ENCODE results near the gene OR4F17.
"Not testable (repeated sequence)": the region's sequence is repeated elsewhere in the genome, so short reads cannot be mapped to it uniquely, and the experiment has no call there.

OR4F17 gene, protein sequence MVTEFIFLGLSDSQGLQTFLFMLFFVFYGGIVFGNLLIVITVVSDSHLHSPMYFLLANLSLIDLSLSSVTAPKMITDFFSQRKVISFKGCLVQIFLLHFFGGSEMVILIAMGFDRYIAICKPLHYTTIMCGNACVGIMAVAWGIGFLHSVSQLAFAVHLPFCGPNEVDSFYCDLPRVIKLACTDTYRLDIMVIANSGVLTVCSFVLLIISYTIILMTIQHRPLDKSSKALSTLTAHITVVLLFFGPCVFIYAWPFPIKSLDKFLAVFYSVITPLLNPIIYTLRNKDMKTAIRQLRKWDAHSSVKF

DNA sequence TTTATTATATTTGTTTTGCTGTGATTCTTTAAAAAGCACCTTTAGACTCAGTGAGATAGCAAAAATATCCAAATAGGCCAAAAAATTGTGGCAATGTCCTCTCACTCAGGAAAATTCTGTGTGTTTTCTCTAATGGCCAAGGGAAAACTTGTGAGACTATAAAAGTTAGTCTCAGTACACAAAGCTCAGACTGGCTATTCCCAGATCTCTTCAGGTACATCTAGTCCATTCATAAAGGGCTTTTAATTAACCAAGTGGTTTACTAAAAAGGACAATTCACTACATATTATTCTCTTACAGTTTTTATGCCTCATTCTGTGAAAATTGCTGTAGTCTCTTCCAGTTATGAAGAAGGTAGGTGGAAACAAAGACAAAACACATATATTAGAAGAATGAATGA lies at the start of gene OR4F17:
TSS of gene OR4F17 (plus strand) at position 301 of the 400 bp plus-strand sequence. CDS start 3,575 bp downstream, outside the sequence.
- not testable (repeated sequence) for DNase-seq

DNA sequence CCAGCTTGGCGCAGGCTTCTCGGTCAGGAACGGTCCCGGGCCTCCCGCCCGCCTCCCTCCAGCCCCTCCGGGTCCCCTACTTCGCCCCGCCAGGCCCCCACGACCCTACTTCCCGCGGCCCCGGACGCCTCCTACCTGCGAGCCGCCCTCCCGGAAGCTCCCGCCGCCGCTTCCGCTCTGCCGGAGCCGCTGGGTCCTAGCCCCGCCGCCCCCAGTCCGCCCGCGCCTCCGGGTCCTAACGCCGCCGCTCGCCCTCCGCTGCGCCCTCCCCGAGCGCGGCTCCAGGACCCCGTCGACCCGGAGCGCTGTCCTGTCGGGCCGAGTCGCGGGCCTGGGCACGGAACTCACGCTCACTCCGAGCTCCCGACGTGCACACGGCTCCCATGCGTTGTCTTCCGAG lies 36.1 kb upstream of the OR4F17 start:
- not testable (repeated sequence) for DNase-seq

DNA sequence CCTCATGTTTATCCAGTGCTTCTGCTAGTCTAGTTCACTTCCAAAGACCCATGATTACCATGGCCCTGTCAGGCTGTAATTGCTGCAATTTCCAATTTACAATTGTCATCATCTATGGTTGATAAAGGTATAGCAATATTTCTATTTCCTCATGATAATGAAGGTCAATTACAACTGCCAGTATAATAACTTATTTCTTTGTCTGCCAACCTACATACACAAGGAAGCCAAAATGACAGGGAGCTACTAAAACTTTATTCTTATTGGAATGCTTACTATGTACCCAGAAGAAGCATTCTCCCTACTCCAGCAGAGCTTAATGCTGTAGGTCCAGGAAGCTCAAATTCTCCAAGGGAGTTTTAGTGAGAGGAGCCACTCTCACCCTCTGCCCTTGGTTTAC lies 24.0 kb upstream of the OR4F17 start:
- not testable (repeated sequence) for DNase-seq

DNA sequence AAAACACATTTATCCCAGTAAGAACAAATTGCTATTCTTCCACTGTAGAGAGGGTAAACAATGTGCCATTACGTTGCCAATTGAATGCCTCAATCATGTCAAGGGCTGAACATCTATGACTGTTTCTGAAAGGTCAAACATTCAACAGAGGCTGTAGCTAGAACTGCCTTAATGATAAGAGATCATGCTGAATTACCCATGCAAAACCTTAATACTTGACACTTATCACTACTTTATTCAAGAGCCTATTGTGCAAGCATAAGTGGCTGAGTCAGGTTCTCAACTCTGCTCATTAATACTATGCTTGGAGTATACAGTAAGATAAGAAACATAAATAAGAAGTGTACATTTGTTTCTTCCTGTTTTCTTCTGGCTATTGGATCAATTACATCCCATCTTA lies 23.3 kb upstream of the OR4F17 start:
- DNase-seq, result not testable (repeated sequence)

DNA sequence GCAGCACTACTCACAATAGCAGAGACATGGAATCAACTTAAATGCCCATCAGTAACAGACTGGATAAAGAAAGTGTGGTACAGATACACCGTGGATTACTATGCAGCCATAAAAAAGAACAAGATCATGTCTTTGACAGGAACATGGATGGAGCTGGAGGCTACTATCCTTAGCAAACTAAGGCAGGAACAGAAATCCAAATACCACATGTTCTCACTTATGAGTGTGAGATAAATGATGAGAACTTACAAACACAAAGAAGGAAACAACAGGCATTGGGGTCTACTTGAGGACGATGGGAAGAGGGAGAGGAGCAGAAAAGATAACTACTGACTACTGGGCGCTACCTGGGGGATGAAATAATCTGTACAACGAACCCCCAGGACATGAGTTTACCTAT lies 16.2 kb upstream of the OR4F17 start:
- DNase-seq, result not testable (repeated sequence)

DNA sequence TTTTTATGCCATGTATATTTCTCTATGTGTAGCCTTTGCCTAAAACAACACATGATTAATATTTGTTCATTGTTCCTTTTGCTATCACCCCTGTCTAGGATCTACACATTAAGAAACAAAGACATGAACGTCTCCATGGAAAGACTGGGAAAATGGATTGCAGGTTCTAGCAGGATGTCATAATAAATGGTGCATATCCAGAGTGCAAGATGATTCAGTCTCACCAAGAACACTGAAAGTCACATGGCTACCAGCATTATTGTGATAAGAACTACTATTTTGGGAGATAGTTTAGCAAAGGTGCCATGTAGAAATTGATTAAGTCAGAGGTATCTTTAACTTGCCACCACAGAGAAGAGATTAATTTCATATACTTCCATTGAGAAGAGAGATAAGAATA lies 12.1 kb upstream of the OR4F17 start:
- not testable (repeated sequence) for DNase-seq

DNA sequence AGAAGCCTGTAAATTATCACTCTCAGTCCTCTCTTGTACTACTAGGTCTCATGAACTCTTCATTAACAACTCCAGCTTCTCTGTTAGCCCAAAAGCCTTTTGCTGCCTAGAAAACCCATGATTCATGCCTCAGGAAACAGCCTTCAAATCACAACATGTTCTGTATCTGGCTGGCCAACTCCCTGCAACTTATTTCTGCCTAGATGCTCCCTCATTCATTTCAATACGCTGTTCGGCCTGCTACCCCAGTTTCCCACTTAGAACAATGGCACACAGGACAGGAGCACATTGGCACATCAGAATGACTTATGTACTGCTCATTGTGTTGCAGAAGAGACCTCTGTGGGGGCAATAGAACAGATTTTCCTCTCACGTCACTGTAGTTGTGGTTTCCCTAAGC lies 9.3 kb upstream of the OR4F17 start:
- not testable (repeated sequence) for DNase-seq

DNA sequence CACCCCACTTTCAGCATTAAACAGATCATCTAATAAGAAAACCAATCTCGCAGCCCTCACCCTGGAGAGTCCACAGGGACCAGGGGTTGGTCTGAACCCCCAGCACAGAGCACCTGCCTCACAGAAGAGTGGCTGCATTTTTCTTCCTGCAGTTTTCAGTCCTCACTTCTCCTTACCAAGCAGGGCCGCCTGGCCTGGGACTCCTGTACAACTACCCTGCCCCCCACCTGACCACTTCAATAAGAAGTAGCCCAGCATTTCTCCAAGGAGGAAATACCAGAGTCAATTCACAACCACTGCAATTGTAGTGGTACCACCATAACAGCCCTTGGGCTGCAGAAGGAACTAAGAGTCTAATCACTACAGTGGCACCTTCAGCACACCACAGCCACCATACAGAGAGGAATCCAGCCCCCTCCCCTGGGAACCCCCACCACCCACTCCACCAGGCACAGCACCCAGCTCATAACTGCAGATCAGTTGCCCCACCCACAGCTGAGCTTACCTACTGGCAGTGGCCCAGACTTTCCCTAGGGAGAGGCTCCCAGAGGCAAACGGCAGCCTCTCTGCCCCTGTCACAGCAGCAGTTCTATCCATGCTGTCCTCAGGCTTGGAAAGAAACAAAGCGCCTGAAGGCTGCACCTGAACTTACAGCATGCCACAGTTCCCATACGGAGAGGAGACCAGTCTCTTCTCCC lies 13.7 kb downstream of the OR4F17 start:
- DNase-seq, result not testable (repeated sequence)
